Fibroblast of upper back skin (primary cell): Measurements from ENCODE around the gene KLRC2.
"Not testable (repeated sequence)": the region's sequence is repeated elsewhere in the genome, so short reads cannot be mapped to it uniquely, and the experiment has no call there.

ENCODE experiments used
- DNase-seq: peaks from one replicate; pipeline ENCODE4 v3.0.0-alpha.2; 2013

KLRC2 gene

GRCh38 chr12:10404798-10405197 lies 31.0 kb downstream of the KLRC2 start:
- no peak for DNase-seq

- no peak for DNase-seq
These were observed 35.0 kb downstream of the KLRC2 start for GRCh38 chr12:10400829-10401228.

GRCh38 chr12:10398168-10398567 lies 37.6 kb downstream of the KLRC2 start:
- no peak for DNase-seq

GRCh38 chr12:10397296-10397695 lies 38.5 kb downstream of the KLRC2 start:
- no peak for DNase-seq

GRCh38 chr12:10396176-10396575 lies 39.6 kb downstream of the KLRC2 start:
- DNase-seq, result not testable (repeated sequence)

GRCh38 chr12:10395390-10395998 lies 40.3 kb downstream of the KLRC2 start:
- peak; percentile 78 for DNase-seq

GRCh38 chr12:10394531-10395152 lies 41.2 kb downstream of the KLRC2 start:
- DNase-seq, result not testable (repeated sequence)

- no peak for DNase-seq
These were observed 42.5 kb downstream of the KLRC2 start for GRCh38 chr12:10393291-10393690.

- peak; percentile 93 for DNase-seq
These were observed 43.3 kb downstream of the KLRC2 start for GRCh38 chr12:10392394-10392930.

- DNase-seq, result not testable (repeated sequence)
These were observed 44.8 kb downstream of the KLRC2 start for GRCh38 chr12:10390991-10391390.

- no peak for DNase-seq
These were observed 45.9 kb downstream of the KLRC2 start, which contains the start of gene KLRK1 for GRCh38 chr12:10389904-10390303. TSS of gene KLRK1 (minus strand) at chr12:10390041. CDS start at chr12:10388810, 1,231 bp downstream.

GRCh38 chr12:10388624-10389413 lies 47.0 kb downstream of the KLRC2 start:
- DNase-seq, result peak; percentile 3

- DNase-seq, result not testable (repeated sequence)
These were observed 48.3 kb downstream of the KLRC2 start for GRCh38 chr12:10387498-10387897.

- DNase-seq, result no peak
These were observed 49.0 kb downstream of the KLRC2 start for GRCh38 chr12:10386857-10387256.

- peak; percentile 86 for DNase-seq
These were observed 50.6 kb downstream of the KLRC2 start for GRCh38 chr12:10385166-10385613.

GRCh38 chr12:10384191-10384590 lies 51.6 kb downstream of the KLRC2 start:
- DNase-seq, result no peak

- no peak for DNase-seq
These were observed 53.7 kb downstream of the KLRC2 start for GRCh38 chr12:10381928-10382628.
